RWPE2 (cell line): ENCODE data around the gene SMTN.

ENCODE experiments used
- ATAC-seq: fragments of 200-7000 bp; cut with Tn5 transposase; 3 replicates; pipeline ENCODE4 v1.9.1; 2021; ENCODE audit warnings: low read depth
- DNase-seq: peaks from one replicate; pipeline ENCODE4 v3.0.0-alpha.2; 2020; ENCODE audit warnings: low spot score
- H3K27ac ChIP-seq: fragments of 450-650 bp; 2 replicates; pipeline ENCODE4 v1.5.1; 2017; ENCODE audit warnings: mild to moderate bottlenecking; ENCODE audit not compliant: poor library complexity, severe bottlenecking
- H3K27me3 ChIP-seq: fragments of 250-450 bp; sonication (Bioruptor Pico); 2 replicates; pipeline ENCODE4 v1.5.1; 2021; ENCODE audit warnings: mild to moderate bottlenecking, moderate library complexity; ENCODE audit not compliant: insufficient read depth, poor library complexity, severe bottlenecking
- H3K36me3 ChIP-seq: fragments of 250-450 bp; sonication (Bioruptor Pico); 2 replicates; pipeline ENCODE4 v1.5.1; 2020; ENCODE audit warnings: low read depth, mild to moderate bottlenecking, moderate library complexity
- H3K4me1 ChIP-seq: fragments of 250-450 bp; sonication (Bioruptor Pico); 2 replicates; pipeline ENCODE4 v1.5.1; 2021; ENCODE audit warnings: mild to moderate bottlenecking, moderate library complexity; ENCODE audit not compliant: insufficient read depth, poor library complexity, severe bottlenecking
- H3K4me3 ChIP-seq: fragments of 250-450 bp; sonication (Bioruptor Pico); 2 replicates; pipeline ENCODE4 v1.5.1; 2021; ENCODE audit warnings: mild to moderate bottlenecking, moderate library complexity; ENCODE audit not compliant: severe bottlenecking
- H3K9me3 ChIP-seq: fragments of 250-450 bp; sonication (Bioruptor Pico); 2 replicates; pipeline ENCODE4 v1.5.1; 2021; ENCODE audit warnings: mild to moderate bottlenecking, moderate library complexity; ENCODE audit not compliant: severe bottlenecking
- TF ChIP-seq, protein P1 (sequence below): fragments of 450-650 bp; IDR thresholded peaks from one replicate; pipeline ENCODE4 v1.5.1; 2017; ENCODE audit warnings: mild to moderate bottlenecking, moderate library complexity; ENCODE audit not compliant: poor library complexity, severe bottlenecking

SMTN gene

DNA sequence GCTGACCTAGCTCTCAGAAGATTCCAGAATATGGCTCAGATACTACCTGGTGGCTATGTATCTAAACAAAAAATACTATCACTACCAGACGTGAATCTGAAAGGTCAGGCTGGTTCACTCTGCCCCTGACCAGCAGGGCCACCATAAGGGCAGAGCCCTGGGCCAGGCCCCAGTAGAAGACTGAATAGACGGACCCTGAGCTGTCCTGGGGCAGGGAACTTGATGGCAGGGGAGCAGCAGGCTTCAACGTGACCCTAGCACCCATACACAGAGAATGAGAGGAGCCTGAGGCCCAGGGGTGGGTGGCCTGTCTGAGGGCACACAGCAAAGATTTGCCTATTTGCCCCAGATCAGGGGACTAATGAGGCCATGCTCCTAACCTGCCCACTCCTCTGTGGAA lies 72.2 kb downstream of the SMTN start:
- TF ChIP-seq, protein P1, sequence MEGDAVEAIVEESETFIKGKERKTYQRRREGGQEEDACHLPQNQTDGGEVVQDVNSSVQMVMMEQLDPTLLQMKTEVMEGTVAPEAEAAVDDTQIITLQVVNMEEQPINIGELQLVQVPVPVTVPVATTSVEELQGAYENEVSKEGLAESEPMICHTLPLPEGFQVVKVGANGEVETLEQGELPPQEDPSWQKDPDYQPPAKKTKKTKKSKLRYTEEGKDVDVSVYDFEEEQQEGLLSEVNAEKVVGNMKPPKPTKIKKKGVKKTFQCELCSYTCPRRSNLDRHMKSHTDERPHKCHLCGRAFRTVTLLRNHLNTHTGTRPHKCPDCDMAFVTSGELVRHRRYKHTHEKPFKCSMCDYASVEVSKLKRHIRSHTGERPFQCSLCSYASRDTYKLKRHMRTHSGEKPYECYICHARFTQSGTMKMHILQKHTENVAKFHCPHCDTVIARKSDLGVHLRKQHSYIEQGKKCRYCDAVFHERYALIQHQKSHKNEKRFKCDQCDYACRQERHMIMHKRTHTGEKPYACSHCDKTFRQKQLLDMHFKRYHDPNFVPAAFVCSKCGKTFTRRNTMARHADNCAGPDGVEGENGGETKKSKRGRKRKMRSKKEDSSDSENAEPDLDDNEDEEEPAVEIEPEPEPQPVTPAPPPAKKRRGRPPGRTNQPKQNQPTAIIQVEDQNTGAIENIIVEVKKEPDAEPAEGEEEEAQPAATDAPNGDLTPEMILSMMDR, result no peak
- ATAC-seq, result no peak

More for the DNA sequence above, 72.2 kb downstream of the SMTN start:
- peaks cover 5% of the 10 kb centered on the region for H3K4me1 ChIP-seq
- H3K27me3 ChIP-seq, result no peaks in the 10 kb centered on the region
- no peak overlapping the region for H3K27ac ChIP-seq
- no peak for DNase-seq
- H3K9me3 ChIP-seq, result no peaks in the 10 kb centered on the region
- H3K4me3 ChIP-seq, result no peak overlapping the region
- no peaks in the 10 kb centered on the region for H3K36me3 ChIP-seq
